GM19328 (cell line): ENCODE measurements around the gene DENND1A.

ENCODE experiments used
- ATAC-seq: cut with Tn5 transposase; IDR thresholded peaks from one replicate; pipeline ENCODE4 v1.9.1; 2021; ENCODE audit warnings: mild to moderate bottlenecking, moderate library complexity; ENCODE audit not compliant: unreplicated experiment

Gene DENND1A

GRCh38 chr9:123599781-123600180 lies 330.1 kb downstream of the DENND1A start:
- ATAC-seq: no peak

DNA sequence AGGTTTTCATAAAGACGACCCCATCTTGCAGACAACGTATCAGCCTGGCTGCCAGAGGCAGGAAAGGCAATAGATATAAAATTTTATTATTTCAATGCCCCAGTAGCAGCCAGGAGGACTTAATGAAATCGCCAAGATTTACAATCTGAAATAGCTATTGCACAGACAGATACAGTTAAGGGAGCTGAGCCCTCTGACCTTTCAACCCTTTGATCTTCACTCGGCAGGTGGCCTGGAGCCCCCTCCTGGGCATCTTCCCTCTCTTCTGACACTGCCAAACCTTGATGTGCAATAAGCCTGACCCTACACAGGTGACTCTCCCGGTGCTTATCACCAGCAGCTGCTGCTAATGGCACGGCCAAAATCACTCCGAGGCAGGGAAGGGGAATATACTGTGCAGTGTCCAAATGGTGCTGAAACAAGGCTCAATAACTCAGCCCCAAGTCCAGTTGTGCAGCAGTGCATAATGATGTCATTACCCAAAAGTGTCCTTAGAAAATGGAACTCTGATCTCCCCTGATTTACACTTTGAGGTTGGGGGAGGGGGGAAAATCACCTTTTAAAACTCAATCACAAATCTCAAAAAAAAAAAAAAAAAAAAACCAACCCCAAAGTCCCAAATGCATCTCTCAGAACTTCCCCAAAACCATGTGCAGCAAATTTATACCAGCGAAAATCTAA lies 331.9 kb downstream of the DENND1A start:
- no peak for ATAC-seq

GRCh38 chr9:123597048-123597447 lies 332.9 kb downstream of the DENND1A start:
- no peak for ATAC-seq

GRCh38 chr9:123591283-123591682 lies 338.6 kb downstream of the DENND1A start:
- ATAC-seq: no peak

DNA sequence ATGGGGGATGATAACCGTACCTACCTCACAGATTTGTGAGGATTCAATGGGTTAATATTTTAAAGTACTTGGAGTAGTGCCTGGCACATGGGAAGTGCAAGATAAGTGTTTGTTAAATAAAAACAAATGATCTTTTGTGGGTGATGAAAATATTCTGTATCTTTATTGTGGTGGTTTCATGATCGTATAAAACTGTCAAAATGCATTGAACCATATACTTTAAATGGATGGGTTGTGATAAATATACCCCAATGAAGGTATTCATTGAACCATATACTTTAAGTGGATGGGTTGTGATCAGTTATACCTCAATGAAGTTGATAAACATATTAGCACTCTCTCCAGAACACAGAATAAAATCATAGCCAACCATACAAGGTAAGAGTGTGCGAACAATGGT lies 339.4 kb downstream of the DENND1A start:
- no peak for ATAC-seq

GRCh38 chr9:123589361-123590239 lies 340.3 kb downstream of the DENND1A start:
- ATAC-seq: no peak

- no peak for ATAC-seq
Measured at GRCh38 chr9:123586275-123586674, 343.7 kb downstream of the DENND1A start.

DNA sequence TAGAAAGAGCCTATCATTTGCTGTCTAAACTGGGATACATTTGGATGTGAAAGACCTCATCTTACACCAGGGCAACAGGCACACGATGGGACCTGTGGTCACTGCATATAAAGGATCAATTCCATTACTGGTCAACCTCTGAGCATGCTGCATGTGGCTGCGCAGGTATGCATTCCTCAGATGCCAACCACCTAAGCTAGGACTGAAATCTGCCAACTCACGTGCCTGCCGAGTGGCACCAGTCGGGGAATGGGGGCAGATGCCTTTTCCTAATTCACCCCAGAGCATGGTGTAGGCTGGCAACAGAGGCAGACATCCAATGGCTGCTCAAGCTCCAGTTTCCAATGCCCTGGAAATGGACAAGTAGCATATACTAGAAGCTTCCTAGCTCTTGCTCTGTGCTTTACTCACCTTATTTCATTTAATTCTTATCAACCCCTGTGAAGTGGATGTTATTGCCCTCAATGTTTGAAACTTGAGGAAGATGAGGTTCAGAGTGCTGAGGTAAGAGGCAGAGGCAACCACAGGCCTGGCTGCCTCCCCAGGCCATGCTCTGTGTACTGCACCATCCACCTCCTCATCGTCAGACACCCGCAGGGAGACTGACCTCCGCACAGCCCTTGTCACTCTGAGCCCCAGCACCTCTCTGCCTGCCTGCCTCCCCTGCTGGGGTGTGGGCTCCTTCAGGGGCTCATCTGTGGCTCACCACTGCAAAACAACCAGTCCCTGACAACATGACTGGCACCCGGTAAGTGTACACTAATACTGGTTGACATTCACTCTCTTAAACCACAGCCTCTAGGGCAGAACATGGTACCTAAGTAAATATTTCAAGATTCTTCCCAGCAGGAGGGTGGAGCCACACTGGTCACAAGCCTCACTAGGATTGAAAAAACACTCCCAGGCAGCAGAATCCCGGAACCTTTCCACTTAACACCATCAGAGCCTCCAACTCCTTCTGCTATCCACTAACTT lies 345.4 kb downstream of the DENND1A start:
- no peak for ATAC-seq

DNA sequence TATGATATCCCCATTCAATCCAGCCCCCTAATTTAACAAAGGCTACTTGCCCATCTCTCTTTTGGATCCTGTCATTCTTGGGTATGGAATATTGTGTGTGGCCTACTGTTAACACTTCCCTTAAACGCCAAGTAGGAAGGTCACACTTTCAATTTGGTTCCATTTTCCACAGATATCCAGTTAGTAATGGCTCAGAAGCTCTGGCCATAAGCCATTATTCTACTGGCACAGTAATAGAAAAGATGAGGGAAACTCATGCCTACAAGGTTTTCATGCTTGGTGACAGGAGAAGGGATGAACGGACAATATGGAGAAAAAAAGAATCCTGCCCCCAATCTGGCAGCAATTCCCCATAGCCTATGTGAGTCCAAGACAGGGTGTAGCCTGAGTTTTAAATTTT lies 346.3 kb downstream of the DENND1A start:
- ATAC-seq: no peak

GRCh38 chr9:123571240-123571639 lies 358.7 kb downstream of the DENND1A start:
- ATAC-seq: no peak

DNA sequence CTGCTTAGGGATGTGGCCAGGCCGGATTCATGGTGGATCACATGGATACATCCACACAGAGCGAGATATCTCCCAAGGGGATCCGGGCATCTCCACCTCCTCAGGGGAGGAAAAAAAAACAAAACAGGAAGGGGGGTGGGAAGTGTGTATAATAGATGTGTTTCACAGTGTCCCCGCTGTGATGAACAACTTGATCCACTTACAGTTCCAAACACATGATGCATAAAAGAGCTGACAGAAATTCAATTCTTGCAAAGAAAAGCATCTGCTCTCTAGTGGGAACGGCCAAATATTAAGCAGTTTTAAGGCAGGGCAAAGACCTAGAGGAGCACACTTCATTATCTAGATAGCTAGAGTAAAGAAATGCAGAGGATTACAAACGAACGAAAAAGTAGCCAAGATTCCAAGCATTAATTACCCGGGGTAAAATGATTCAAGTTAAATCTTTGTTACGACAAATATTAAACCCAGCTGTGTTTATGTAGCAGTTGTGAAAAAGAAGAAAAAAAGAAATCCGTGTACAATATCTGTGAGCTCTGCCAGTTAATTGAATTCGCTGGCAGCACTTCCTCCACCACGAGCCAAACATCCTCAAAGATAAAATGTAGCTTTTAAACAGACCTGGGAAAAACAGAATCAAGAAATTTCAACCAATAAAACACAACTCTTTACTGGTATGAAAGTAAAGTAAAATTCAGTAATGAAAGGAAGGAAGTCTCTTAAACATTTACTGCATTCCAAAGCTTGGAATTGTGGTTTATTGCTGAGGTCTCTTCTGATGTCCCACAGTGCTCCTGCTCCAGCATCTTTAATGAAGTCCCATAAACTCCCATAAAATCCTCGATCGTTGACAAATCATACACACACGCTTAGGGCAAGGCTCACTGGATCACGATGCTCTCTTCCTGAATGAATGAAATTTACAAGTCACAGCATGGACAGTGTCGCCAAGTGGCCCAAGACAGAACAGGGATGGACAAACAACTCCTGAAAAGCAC lies 360.9 kb downstream of the DENND1A start:
- no peak for ATAC-seq

- no peak for ATAC-seq
Measured at GRCh38 chr9:123567013-123567412, 362.9 kb downstream of the DENND1A start.

DNA sequence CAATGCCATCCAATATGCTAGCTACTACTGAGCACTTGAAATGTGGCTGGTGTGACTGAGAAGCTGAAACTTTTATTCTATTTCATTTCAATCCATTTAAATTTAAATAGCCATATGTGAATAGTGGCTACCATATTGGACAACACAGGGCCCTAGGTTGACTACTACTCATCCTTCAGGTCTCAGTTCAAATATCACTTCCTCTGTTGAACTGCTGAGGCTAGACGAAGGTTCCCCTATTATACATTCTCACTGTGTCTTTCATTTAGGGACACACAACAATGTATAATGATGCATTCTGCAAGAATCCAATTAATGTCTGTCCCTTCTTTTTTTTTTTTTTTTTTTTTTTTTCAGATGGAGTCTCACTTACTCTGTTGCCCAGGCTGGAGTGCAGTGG lies 365.3 kb downstream of the DENND1A start:
- ATAC-seq: no peak

DNA sequence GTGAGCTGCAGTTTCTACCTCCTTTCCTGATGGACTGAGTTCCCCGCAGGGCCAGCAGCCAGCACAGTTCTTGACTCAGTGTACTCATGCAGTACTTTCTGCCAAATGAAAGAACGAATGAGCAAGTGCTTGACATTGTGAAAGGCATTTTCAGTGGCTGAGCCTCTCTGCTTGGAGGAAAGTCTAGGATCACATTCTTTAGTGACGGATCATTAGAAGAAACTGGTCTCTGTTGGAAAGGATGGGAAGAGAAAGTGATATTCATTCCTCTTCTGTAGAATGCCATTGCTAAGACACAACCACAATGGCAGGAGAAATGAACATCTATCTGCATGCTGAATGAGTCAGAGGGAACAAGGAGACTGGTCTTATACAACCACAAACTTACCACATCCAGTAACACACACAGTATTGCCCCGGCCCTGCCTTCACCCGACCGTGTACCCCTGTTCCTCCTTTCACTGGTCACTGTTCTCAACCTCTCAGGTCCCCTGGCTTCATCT lies 367.0 kb downstream of the DENND1A start:
- ATAC-seq: peak; percentile 49

- ATAC-seq: no peak
Measured at GRCh38 chr9:123561046-123561445, 368.9 kb downstream of the DENND1A start.

GRCh38 chr9:123556464-123557435 lies 373.2 kb downstream of the DENND1A start:
- ATAC-seq: no peak

- ATAC-seq: no peak
Measured at GRCh38 chr9:123555646-123556045, 374.3 kb downstream of the DENND1A start.

- no peak for ATAC-seq
Measured at GRCh38 chr9:123552530-123552929, 377.4 kb downstream of the DENND1A start.

DNA sequence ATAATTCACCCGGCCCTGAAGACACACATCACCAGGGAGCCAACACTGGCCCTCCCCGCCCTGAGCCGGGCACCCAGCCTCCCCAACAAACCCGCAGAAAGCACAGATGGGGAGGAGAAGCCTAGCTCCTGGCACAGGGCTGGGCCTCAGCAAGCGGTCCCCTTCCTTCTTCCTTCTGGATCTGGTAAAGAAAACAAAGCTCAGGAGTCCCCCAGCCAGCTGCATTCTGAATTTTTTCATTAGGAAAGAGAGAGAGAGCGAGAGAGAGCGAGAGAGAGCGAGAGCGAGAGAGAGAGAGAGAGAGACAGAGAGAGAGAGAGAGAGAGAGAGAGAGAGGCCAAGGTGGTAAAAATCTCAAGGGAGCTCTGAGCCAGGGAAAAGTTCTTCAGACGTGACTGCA lies 378.2 kb downstream of the DENND1A start:
- ATAC-seq: no peak
